ENCODE results near the gene TNP2. TPM values are rescaled to one million over a fixed set of nuclear protein-coding genes. Genes with fewer than 3 reads are reported as not detected.

TNP2 gene
- total RNA-seq, 2 donors from 2014 or later: not detected

- no peaks in the 10 kb centered on the region for H3K36me3 Mint-ChIP-seq
These were observed 4.8 kb downstream of the TNP2 start for GRCh38 chr16:11264155-11264832.

GRCh38 chr16:11263737-11264136, 5.4 kb downstream of the TNP2 start:
- no peak for DNase-seq (ENCODE audit: low spot score)
- Mint-ChIP-seq H3K27ac (peak overlapping the region; percentile 48 to 58), H3K36me3 (no peaks in the 10 kb centered on the region), H3K27me3 (peaks cover 12 to 26% of the 10 kb centered on the region in 2 donors), H3K4me1 (ENCODE audit: low read depth in 2 of 2) (peaks cover 34 to 43% of the 10 kb centered on the region in 2 donors), H3K9me3 (no peaks in the 10 kb centered on the region), H3K4me3 (peak overlapping the region; percentile 56)
- peak; percentile 81 to 86 for ATAC-seq

More at GRCh38 chr16:11264155-11264832, 4.8 kb downstream of the TNP2 start:
- Mint-ChIP-seq H3K27ac (peak overlapping the region; percentile 48 to 58), H3K27me3 (peaks cover 14 to 26% of the 10 kb centered on the region in 2 donors), H3K9me3 (no peaks in the 10 kb centered on the region), H3K4me3 (peak overlapping the region; percentile 56), H3K4me1 (ENCODE audit: low read depth in 2 of 2) (peaks cover 29 to 38% of the 10 kb centered on the region in 2 donors)
- ATAC-seq: peak in 1 of 2 donors; percentile 3
- no peak for DNase-seq (ENCODE audit: low spot score)

GRCh38 chr16:11262915-11263314, 6.2 kb downstream of the TNP2 start:
- Mint-ChIP-seq H3K4me1 (ENCODE audit: low read depth in 2 of 2) (peaks cover 41 to 50% of the 10 kb centered on the region in 2 donors), H3K36me3 (no peaks in the 10 kb centered on the region), H3K4me3 (peak overlapping the region; percentile 26), H3K9me3 (no peaks in the 10 kb centered on the region), H3K27me3 (peaks cover 4 to 18% of the 10 kb centered on the region in 2 donors), H3K27ac (peak overlapping the region in 1 of 2 donors; percentile 58)
- ATAC-seq (no peak), DNase-seq (ENCODE audit: low spot score) (no peak)

GRCh38 chr16:11260596-11260966, 8.5 kb downstream of the TNP2 start:
- no peak for ATAC-seq
- H3K4me3 Mint-ChIP-seq: no peak overlapping the region
- peaks cover 49 to 60% of the 10 kb centered on the region in 2 donors for H3K4me1 Mint-ChIP-seq (ENCODE audit: low read depth in 2 of 2)
- no peaks in the 10 kb centered on the region for H3K36me3 Mint-ChIP-seq
- no peak for DNase-seq (ENCODE audit: low spot score)
- H3K9me3 Mint-ChIP-seq: no peaks in the 10 kb centered on the region
- H3K27ac Mint-ChIP-seq: peak overlapping the region; percentile 75 to 79
- peaks cover 0 to 18% of the 10 kb centered on the region in 2 donors for H3K27me3 Mint-ChIP-seq

- Mint-ChIP-seq H3K4me1 (ENCODE audit: low read depth in 2 of 2) (peaks cover 49 to 60% of the 10 kb centered on the region in 2 donors), H3K9me3 (no peaks in the 10 kb centered on the region), H3K27me3 (peaks cover 0 to 18% of the 10 kb centered on the region in 2 donors), H3K36me3 (no peaks in the 10 kb centered on the region), H3K4me3 (peak overlapping the region; percentile 59), H3K27ac (peak overlapping the region; percentile 75 to 79)
- DNase-seq (ENCODE audit: low spot score): no peak
- no peak for ATAC-seq
These were observed 9.2 kb downstream of the TNP2 start for GRCh38 chr16:11259655-11260595.

- H3K4me3 Mint-ChIP-seq: peak overlapping the region; percentile 59
- peaks cover 0 to 17% of the 10 kb centered on the region in 2 donors for H3K27me3 Mint-ChIP-seq
- H3K36me3 Mint-ChIP-seq: peaks cover 1% of the 10 kb centered on the region
- H3K9me3 Mint-ChIP-seq: no peaks in the 10 kb centered on the region
- peak overlapping the region; percentile 75 to 79 for H3K27ac Mint-ChIP-seq
- ATAC-seq (peak; percentile 3 to 29), DNase-seq (ENCODE audit: low spot score) (peak; percentile 74)
- peaks cover 41 to 50% of the 10 kb centered on the region in 2 donors for H3K4me1 Mint-ChIP-seq (ENCODE audit: low read depth in 2 of 2)
These were observed 10.3 kb downstream of the TNP2 start for GRCh38 chr16:11258553-11259492.

GRCh38 chr16:11257131-11257938, 11.8 kb downstream of the TNP2 start:
- peak overlapping the region; percentile 79 to 93 for H3K27ac Mint-ChIP-seq
- peaks cover 14% of the 10 kb centered on the region for H3K36me3 Mint-ChIP-seq
- H3K4me1 Mint-ChIP-seq (ENCODE audit: low read depth in 2 of 2): peaks cover 43 to 49% of the 10 kb centered on the region in 2 donors
- H3K27me3 Mint-ChIP-seq: peaks cover 0 to 8% of the 10 kb centered on the region in 2 donors
- H3K9me3 Mint-ChIP-seq: no peaks in the 10 kb centered on the region
- peak overlapping the region; percentile 88 for H3K4me3 Mint-ChIP-seq
- ATAC-seq: no peak
- DNase-seq (ENCODE audit: low spot score): peak; percentile 71

- Mint-ChIP-seq H3K4me3 (peak overlapping the region; percentile 88), H3K27me3 (peaks cover 0 to 8% of the 10 kb centered on the region in 2 donors), H3K36me3 (peaks cover 14% of the 10 kb centered on the region), H3K9me3 (no peaks in the 10 kb centered on the region), H3K27ac (peak overlapping the region; percentile 79 to 93), H3K4me1 (ENCODE audit: low read depth in 2 of 2) (peaks cover 49 to 54% of the 10 kb centered on the region in 2 donors)
- ATAC-seq (no peak), DNase-seq (ENCODE audit: low spot score) (peak; percentile 70)
These were observed 12.4 kb downstream of the TNP2 start for GRCh38 chr16:11256661-11257130.

- DNase-seq (ENCODE audit: low spot score) (peak; percentile 96), ATAC-seq (peak; percentile 79 to 82)
- peaks cover 14% of the 10 kb centered on the region for H3K36me3 Mint-ChIP-seq
- H3K27ac Mint-ChIP-seq: peak within 1 kb of the TSS; percentile 98 to 99
- peaks cover 0 to 8% of the 10 kb centered on the region in 2 donors for H3K27me3 Mint-ChIP-seq
- peak within 1 kb of the TSS; percentile 99 for H3K4me3 Mint-ChIP-seq
- H3K4me1 Mint-ChIP-seq (ENCODE audit: low read depth in 2 of 2): peaks cover 50 to 56% of the 10 kb centered on the region in 2 donors
- no peaks in the 10 kb centered on the region for H3K9me3 Mint-ChIP-seq
These were observed 13.1 kb downstream of the TNP2 start, which contains the start of gene SOCS1 for GRCh38 chr16:11255737-11256660. Gene SOCS1 (minus strand): TSS chr16:11256204. CDS start chr16:11255478, 726 bp downstream.

GRCh38 chr16:11254913-11255736, 14.0 kb downstream of the TNP2 start:
- H3K27me3 Mint-ChIP-seq: peaks cover 0 to 6% of the 10 kb centered on the region in 2 donors
- H3K4me3 Mint-ChIP-seq: peak overlapping the region; percentile 99
- H3K27ac Mint-ChIP-seq: peak overlapping the region; percentile 98 to 99
- ATAC-seq (peak; percentile 0), DNase-seq (ENCODE audit: low spot score) (no peak)
- H3K9me3 Mint-ChIP-seq: no peaks in the 10 kb centered on the region
- H3K4me1 Mint-ChIP-seq (ENCODE audit: low read depth in 2 of 2): peaks cover 58 to 59% of the 10 kb centered on the region in 2 donors
- H3K36me3 Mint-ChIP-seq: peaks cover 20% of the 10 kb centered on the region
